ENCODE measurements around the gene SNTG2.

SNTG2 gene

GRCh38 chr2:1249897-1250687, 299.4 kb downstream of the SNTG2 start:
- FAIRE-seq, result no peak

- no peak for FAIRE-seq
Measured at GRCh38 chr2:1251520-1251919, 300.9 kb downstream of the SNTG2 start.

- no peak for FAIRE-seq
Measured at GRCh38 chr2:1253629-1254028, 303.0 kb downstream of the SNTG2 start.

DNA sequence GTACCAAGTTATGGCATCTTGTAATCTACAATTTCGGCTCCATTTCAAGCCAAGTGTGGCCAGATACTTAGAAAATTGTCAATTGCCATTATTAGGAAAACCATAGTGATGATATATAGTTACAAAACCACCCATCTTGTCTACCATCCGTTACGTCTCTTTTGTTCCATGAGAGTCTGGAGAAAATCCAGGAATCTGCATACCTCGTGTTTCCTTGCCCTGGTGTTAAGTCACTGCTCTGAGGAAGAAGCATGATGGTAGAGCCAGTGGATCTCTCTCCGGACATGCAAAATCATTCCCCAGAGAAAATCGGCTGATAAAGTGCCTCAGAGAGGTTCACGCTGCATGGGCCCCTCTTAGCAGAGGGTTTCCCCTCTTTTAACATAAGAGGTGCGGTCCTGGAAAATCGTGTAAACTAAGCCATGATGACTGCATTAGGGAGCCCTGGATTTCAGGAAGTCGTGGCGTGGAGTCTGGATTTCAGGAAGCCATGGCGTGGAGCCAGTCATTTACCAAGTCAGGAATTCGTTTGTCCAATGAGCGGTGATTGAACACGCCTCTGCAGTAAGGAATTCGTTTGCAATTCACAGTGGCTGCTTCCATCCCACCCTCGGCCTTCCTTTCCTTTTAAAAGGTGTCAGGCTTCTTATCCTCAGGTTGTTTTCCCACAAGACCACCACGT, 304.2 kb downstream of the SNTG2 start:
- no peak for FAIRE-seq

GRCh38 chr2:1256632-1257324, 306.1 kb downstream of the SNTG2 start:
- no peak for FAIRE-seq

DNA sequence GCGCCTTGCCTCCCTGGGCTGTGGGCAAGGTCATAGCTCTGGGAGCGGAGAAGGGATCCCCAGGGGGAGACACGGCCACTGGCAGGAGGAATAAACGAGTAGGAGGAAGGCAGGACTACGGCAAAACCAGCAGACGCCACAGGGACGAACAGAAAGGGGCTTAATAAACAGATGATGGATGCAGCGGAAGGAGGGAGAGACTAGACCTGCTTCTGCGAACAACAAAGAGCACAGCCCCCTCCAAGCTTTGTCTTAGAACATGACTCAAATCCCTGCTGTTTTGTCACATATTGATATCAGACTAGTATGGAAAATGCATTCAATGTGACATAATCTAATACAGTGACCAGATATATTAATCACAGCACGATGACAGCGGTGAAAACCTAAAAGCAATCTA, 306.7 kb downstream of the SNTG2 start:
- no peak for FAIRE-seq

- FAIRE-seq, result no peak
Measured at GRCh38 chr2:1259746-1260145, 309.1 kb downstream of the SNTG2 start.

DNA sequence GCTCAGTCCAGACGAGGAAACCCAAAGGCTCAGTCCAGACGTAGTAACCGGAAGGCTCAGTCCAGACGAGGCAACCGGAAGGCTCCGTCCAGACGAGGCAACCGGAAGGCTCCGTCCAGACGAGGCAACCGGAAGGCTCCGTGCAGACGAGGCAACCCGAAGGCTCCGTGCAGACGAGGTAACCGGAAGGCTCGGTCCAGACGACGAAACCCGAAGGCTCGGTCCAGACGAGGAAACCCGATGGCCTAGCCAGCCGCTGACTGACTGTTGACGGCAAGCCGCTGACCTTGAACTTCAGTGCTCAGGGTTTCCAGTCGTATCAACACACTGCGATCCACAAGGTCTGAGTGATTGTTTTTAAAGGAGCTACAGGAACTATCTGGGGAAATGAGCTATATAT, 312.0 kb downstream of the SNTG2 start:
- FAIRE-seq, result no peak

DNA sequence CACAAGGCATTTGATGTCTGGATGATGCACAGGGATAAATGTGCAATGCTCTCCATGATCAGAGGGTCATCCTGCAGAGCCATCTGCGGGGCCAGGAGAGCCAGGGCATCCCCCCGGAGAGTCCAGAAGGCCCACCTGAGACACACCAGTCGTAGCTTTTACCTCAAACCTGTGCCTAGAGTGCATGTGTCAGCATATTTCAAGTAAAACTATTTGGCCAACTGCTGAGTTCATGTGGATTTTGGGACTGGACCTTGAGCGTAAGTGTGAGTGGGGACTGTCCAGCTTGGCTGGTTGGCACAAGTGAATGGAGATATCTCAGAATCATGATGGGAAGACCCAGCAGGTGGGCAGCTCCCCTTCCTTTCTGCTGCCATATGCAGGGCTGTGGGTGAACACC, 314.8 kb downstream of the SNTG2 start:
- no peak for FAIRE-seq

DNA sequence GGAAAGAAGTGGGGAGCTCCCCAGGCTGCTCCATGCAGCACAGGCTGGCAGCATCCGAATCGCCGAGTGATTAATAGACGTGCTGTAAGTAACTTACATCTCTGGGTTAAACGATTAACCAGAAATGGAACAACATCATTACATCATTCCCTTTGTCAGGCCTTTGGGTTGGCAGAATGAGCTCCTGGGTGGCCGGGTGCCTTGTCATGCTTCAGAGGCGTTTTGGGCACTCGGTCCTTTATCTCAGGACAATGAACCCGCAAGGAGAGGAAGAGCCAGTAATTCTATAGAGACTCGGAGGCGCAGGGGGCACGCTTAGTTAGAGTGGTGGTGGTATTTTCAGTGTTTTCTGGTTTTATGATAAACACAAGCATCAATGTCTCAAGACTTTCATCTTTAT, 315.7 kb downstream of the SNTG2 start:
- no peak for FAIRE-seq

DNA sequence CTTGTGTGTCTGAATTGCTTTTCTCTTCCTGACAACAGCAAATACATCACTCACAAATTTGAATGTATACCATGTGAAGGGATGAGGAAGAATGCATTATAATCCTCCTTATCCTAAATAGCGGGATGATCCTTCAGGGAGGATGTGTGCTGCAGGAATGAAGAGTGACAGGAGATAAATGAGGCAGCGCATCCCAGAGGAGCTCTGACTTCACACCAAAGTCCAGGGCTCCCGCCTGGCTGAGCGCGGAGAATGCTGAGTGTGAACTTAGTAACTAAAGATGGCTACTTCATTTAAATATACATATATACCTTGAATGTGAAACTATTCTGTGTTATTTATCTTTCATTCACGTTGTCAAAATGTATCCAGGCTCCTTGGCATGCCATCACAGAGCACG, 317.4 kb downstream of the SNTG2 start:
- no peak for FAIRE-seq

GRCh38 chr2:1269812-1270211, 319.2 kb downstream of the SNTG2 start:
- FAIRE-seq, result no peak

DNA sequence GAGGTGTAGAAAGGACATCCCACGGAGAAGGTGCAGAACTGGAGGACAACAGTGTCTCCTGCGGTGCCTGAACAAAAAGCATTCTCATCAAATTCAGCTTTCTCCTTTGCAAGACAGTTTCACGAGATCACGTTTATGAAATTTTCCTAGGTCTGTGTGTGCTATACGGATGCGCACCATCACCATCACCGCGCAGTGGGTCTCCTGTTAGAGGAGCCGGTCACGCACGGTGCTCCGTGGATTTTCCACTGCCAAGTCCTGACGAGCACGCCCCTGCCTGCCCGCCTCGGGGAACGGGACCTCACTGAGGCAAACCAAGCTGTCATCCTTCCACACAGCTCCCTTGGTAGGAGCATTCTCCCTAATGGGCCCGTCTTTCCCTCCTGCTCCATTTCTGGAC, 322.2 kb downstream of the SNTG2 start:
- FAIRE-seq, result no peak

- no peak for FAIRE-seq
Measured at GRCh38 chr2:1277634-1278033, 327.0 kb downstream of the SNTG2 start.

- no peak for FAIRE-seq
Measured at GRCh38 chr2:1278125-1278524, 327.5 kb downstream of the SNTG2 start.

- no peak for FAIRE-seq
Measured at GRCh38 chr2:1278861-1279260, 328.2 kb downstream of the SNTG2 start.

- FAIRE-seq, result no peak
Measured at GRCh38 chr2:1282552-1282951, 331.9 kb downstream of the SNTG2 start.

DNA sequence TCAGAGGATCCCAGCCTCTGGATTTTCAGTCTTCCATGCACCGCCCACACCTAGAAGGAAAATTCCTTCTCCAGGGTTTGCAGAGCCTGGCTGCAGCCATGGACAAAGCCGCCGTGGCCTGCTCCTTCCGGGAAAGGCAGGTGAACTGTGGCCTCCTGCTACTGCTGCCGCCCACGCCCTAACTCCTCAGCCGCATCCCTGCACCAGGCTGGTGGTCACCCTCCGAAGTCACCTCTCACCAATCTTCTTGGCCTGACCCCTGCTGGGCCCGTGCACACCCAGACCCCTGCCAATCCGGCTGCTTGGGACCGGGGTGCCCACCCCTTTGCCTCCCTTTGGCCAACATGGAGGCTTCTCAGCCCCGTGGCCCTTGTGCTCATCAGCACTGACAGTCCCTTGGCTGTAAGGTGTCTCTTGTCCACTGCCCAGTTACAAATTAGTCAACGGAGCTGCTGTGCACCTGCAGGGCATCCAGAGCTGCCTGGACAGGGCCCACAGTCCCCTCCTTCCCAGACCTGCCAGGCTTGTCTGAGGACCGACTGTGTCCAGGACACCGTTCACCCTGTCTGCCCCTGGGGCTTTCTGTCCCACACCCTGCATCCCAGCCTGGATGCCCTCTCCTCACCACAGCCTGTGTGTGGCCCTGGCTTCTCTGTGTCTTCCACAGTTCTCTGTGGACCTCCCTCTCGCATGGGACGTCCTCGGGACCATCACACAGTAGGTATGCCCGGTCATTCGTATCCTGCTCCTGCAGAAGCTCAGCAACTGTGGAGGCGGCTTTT, 332.6 kb downstream of the SNTG2 start:
- no peak for FAIRE-seq

DNA sequence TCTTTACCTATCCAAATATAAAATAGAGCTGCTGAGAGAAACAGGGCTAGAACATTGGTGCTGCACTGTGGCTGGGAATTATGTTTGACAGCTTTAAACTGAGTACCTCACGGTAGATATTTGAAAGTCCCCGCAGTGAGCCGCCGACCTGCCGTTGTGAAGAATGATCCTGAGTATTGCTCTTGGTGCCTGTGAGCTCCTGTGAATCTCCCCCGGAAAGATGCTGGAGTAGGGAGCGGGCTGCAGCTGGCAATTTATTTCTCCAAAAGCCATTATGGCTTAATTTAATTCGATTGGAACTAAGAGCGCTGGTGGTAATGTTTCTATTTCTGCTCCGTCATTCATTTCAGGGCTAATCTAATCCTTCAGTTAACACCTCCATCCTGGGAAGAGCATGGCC, 333.2 kb downstream of the SNTG2 start:
- FAIRE-seq, result no peak

DNA sequence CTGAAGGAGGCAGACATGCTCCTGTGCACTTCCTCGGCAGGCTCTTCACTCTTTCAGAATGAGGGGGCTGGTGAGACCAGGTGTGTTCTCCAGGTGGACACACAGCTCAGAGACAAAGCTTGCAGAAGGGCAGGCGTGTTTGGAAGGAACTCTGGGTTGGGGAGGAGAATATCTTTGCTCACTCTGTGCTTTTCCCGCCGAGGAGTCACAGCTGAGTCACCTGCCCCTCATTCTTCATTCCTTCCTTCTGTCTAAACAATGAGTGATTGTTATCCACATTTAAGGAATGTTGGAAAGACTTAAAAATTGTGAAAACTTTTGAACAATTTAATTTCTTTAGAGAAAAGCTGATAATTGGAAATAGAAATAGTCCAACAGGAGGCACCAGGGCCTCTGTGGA, 336.3 kb downstream of the SNTG2 start:
- no peak for FAIRE-seq

DNA sequence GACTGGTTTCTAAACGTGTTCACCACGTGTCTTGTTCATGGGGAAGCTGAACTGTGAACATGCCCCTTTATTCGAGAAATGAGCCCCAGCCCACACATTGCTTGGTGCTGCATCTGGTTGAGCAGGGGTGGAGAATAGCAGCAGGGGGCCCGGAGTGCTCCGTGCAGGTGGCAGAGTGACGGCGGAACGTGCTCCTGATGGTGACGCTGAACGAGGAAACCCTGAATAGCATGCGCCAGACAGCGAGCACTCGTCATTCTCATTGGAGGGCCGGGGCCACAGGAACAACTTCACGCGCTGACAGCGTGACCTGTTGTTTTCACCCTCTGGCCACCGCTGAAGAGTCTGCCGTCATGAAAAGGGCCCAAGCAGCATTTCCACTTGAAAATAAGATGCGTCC, 336.8 kb downstream of the SNTG2 start:
- FAIRE-seq, result no peak

DNA sequence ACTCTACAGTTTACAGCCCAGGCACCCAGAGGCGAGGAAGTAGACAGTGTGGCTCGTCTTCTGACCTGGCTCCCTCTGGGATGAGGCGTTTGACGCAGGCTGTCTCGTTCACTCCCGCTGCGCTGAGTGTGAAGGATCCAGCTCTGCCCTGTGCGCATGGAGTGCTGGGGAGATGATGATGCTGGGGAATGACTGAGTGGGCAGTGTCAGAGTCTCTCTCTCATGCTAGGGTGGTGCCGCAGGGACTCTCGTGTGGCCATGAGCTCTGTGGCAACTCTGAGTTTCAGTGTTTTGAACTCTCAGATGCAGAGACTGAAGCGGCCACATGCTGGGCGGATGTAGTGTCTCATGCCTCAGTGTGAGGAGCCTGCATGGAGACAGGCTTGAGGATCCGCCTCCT, 344.3 kb downstream of the SNTG2 start:
- FAIRE-seq, result no peak

DNA sequence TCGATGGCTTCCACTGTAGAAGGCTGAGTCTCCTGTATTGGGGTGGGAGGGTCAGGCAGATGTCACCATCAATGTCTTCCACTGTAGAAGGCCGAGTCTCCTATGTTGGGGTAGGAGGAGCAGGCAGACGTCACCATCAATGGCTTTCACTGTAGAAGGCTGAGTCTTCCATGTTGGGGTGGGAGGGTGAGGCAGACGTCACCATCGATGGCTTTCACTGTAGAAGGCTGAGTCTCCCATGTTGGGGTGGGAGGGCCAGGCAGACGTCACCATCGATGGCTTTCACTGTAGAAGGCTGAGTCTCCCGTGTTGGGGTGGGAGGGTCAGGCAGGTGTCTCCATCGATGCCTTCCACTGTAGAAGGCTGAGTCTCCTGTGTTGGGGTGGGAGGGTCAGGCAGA, 345.1 kb downstream of the SNTG2 start:
- FAIRE-seq, result no peak

Measured in G401.6 (cell line).